H1 (cell line): Measurements from ENCODE around the gene ZKSCAN1. TPM values are rescaled to one million over a fixed set of nuclear protein-coding genes. Genes with fewer than 3 reads are reported as not detected.
A peak's percentile ranks its signal among the peaks of the same experiment; 100 is the strongest.

Source experiments
- CTCF ChIA-PET: fragments of 300-600 bp; sonication (Branson Sonifier 250); formaldehyde crosslinking; loops from one replicate; lab custom pipeline; 2021; ENCODE audit not compliant: partially characterized antibody; lab: Charles Lee
- POLR2A ChIA-PET: fragments of 300-600 bp; sonication (Branson Sonifier 250); formaldehyde crosslinking; loops from one replicate; lab custom pipeline; 2021; ENCODE audit warnings: inconsistent platforms; ENCODE audit not compliant: partially characterized antibody; lab: Charles Lee
- DNase-seq, 2 experiments: peaks; one replicate each; pipeline versions ENCODE4 v3.0.0 to v3.0.0-alpha.2; 2010 to 2022; ENCODE audit warnings: low spot score in 2 of 2, low read depth in 1 of 2, mixed read lengths in 1 of 2
- FAIRE-seq: peaks from 2 replicates; lab custom pipeline; 2011; peaks lifted over from hg19 to GRCh38; lab: Jason Lieb, UNC
- H2AFZ ChIP-seq: 2 replicates; pipeline ENCODE4 v1.8.1; 2012; ENCODE audit warnings: low read length, inconsistent platforms
- H2AK5ac ChIP-seq: 2 replicates; pipeline ENCODE4 v1.6.1; 2013; ENCODE audit warnings: low read depth, low read length
- H2BK120ac ChIP-seq: replicated peaks from 2 replicates; pipeline ENCODE3; 2013; ENCODE audit warnings: low read depth, low read length, inconsistent platforms
- H2BK12ac ChIP-seq: 2 replicates; pipeline ENCODE4 v1.6.1; 2013; ENCODE audit warnings: low read depth, low read length
- H2BK15ac ChIP-seq: 2 replicates; pipeline ENCODE4 v1.6.1; 2013; ENCODE audit warnings: low read length
- H2BK20ac ChIP-seq: 2 replicates; pipeline ENCODE4 v1.6.1; 2013; ENCODE audit warnings: low read length
- H2BK5ac ChIP-seq: 2 replicates; pipeline ENCODE4 v1.6.1; 2013; ENCODE audit warnings: low read depth, low read length
- H3K14ac ChIP-seq: 2 replicates; pipeline ENCODE4 v1.6.1; 2013; ENCODE audit warnings: inconsistent platforms; ENCODE audit not compliant: insufficient read length
- H3K18ac ChIP-seq: 2 replicates; pipeline ENCODE4 v1.6.1; 2013; ENCODE audit warnings: low read length; ENCODE audit errors: extremely low read depth
- H3K23ac ChIP-seq: 2 replicates; pipeline ENCODE4 v1.6.1; 2013; ENCODE audit warnings: inconsistent platforms; ENCODE audit not compliant: insufficient read length
- H3K23me2 ChIP-seq: 2 replicates; pipeline ENCODE4 v1.6.1; 2013; ENCODE audit warnings: low read depth, low read length
- H3K27ac ChIP-seq: 2 replicates; pipeline ENCODE4 v1.6.1; 2011; ENCODE audit warnings: low read depth, low read length, inconsistent platforms
- H3K27me3 ChIP-seq, 4 experiments: replicated peaks in 1 of 4; 1 replicate in 1 of 4; 2 replicates in 3 of 4; pipeline versions ENCODE4 v1.6.1 to v1.8.1; 2011 to 2013; ENCODE audit warnings: low read length in 3 of 4, mild to moderate bottlenecking in 3 of 4, inconsistent platforms in 2 of 4, mixed read lengths in 2 of 4, moderate library complexity in 1 of 4; ENCODE audit not compliant: control insufficient read depth in 3 of 4, insufficient read depth in 3 of 4; ENCODE audit errors: extremely low read depth in 1 of 4
- H3K36me3 ChIP-seq, 4 experiments: 2 replicates each; pipeline versions ENCODE4 v1.6.1 to v1.8.1; 2011 to 2013; ENCODE audit warnings: mild to moderate bottlenecking in 4 of 4, low read length in 3 of 4, moderate library complexity in 2 of 4, control low read depth in 1 of 4, inconsistent platforms in 1 of 4; ENCODE audit not compliant: insufficient read depth in 4 of 4, control insufficient read depth in 2 of 4
- H3K4ac ChIP-seq: replicated peaks from 2 replicates; pipeline ENCODE3; 2013; ENCODE audit warnings: low read length, low read depth, mixed read lengths, inconsistent platforms; ENCODE audit not compliant: insufficient read length
- H3K4me1 ChIP-seq, 4 experiments: replicated peaks in 1 of 4; 1 replicate in 1 of 4; 2 replicates in 3 of 4; pipeline versions ENCODE4 v1.6.1 to v1.8.1; 2011 to 2013; ENCODE audit warnings: low read length in 3 of 4, inconsistent platforms in 2 of 4, mixed read lengths in 1 of 4; ENCODE audit not compliant: insufficient read depth in 4 of 4, control insufficient read depth in 3 of 4
- H3K4me2 ChIP-seq, 2 experiments: 2 replicates each; pipeline versions ENCODE4 v1.6.1 to v1.8.1; 2011 to 2013; ENCODE audit warnings: low read depth in 2 of 2, low read length in 2 of 2, control low read depth in 1 of 2, inconsistent platforms in 1 of 2, mild to moderate bottlenecking in 1 of 2; ENCODE audit not compliant: insufficient read depth in 1 of 2
- H3K4me3 ChIP-seq, 4 experiments: fragments of 200-600, 300-600 bp in 1 of 4; sonication (generic), shearing (Covaris generic), sonication (Bioruptor Twin) in 1 of 4; 2 replicates each; pipeline versions ENCODE4 v1.5.1 to v1.8.1; 2011 to 2016; ENCODE audit warnings: low read length in 4 of 4, low read depth in 3 of 4, control low read depth in 2 of 4, inconsistent platforms in 2 of 4, mild to moderate bottlenecking in 2 of 4, mixed read lengths in 1 of 4, moderate library complexity in 1 of 4; ENCODE audit not compliant: insufficient read depth in 2 of 4; ENCODE audit errors: extremely low read depth in 1 of 4
- H3K56ac ChIP-seq: replicated peaks from 2 replicates; pipeline ENCODE3; 2013; ENCODE audit warnings: low read depth, mild to moderate bottlenecking, mixed read lengths, low read length, inconsistent platforms; ENCODE audit not compliant: insufficient read length
- H3K79me1 ChIP-seq: 2 replicates; pipeline ENCODE4 v1.6.1; 2013; ENCODE audit warnings: low read depth, low read length, control low read depth
- H3K79me2 ChIP-seq, 2 experiments: 2 replicates each; pipeline versions ENCODE4 v1.6.1 to v1.8.1; 2012 to 2013; ENCODE audit warnings: low read length in 2 of 2, mild to moderate bottlenecking in 2 of 2, inconsistent platforms in 1 of 2; ENCODE audit not compliant: insufficient read depth in 2 of 2, control insufficient read depth in 1 of 2
- H3K9ac ChIP-seq, 4 experiments: replicated peaks in 1 of 4; 1 replicate in 1 of 4; 2 replicates in 3 of 4; pipeline versions ENCODE4 v1.6.1 to v1.8.1; 2011 to 2013; ENCODE audit warnings: low read depth in 3 of 4, low read length in 3 of 4, control low read depth in 2 of 4, mild to moderate bottlenecking in 2 of 4, moderate library complexity in 2 of 4, inconsistent platforms in 1 of 4; ENCODE audit errors: extremely low read depth in 1 of 4
- H3K9me3 ChIP-seq, 2 experiments: 2 replicates each; pipeline versions ENCODE4 v1.6.1 to v1.8.1; 2012 to 2013; ENCODE audit warnings: mild to moderate bottlenecking in 2 of 2, moderate library complexity in 2 of 2, control low read depth in 1 of 2, inconsistent platforms in 1 of 2, low read depth in 1 of 2, low read length in 1 of 2, mixed read lengths in 1 of 2; ENCODE audit not compliant: insufficient read depth in 2 of 2
- H4K20me1 ChIP-seq, 2 experiments: replicated peaks in 1 of 2; 2 replicates each; pipeline versions ENCODE3 to v1.8.1; 2011 to 2013; ENCODE audit warnings: inconsistent platforms in 2 of 2, low read length in 2 of 2, mild to moderate bottlenecking in 1 of 2; ENCODE audit not compliant: insufficient read depth in 2 of 2, control insufficient read depth in 1 of 2
- H4K5ac ChIP-seq: 2 replicates; pipeline ENCODE4 v1.6.1; 2013; ENCODE audit warnings: low read length, low read depth, mixed read lengths, inconsistent platforms; ENCODE audit not compliant: insufficient read length
- H4K8ac ChIP-seq: 2 replicates; pipeline ENCODE4 v1.8.0; 2013; ENCODE audit warnings: mild to moderate bottlenecking, moderate library complexity, low read length, inconsistent platforms; ENCODE audit not compliant: insufficient read depth; ENCODE audit errors: extremely low read depth
- H4K91ac ChIP-seq: replicated peaks from 2 replicates; pipeline ENCODE3; 2013; ENCODE audit warnings: low read length, mixed read lengths, inconsistent platforms; ENCODE audit not compliant: insufficient read length
- KDM1A ChIP-seq: fragments of 200-600, 300-600 bp; sonication (generic); IDR thresholded peaks from 2 replicates; pipeline ENCODE4 v1.7.1; 2016; ENCODE audit warnings: mild to moderate bottlenecking, low read length, borderline replicate concordance
- PHF8 ChIP-seq: fragments of 200-600 bp; sonication (generic); conservative IDR thresholded peaks from 2 replicates; pipeline ENCODE4 v1.7.1; 2012; ENCODE audit warnings: low read depth, mild to moderate bottlenecking, inconsistent platforms, low read length, moderate library complexity
- POLR2A ChIP-seq, 2 experiments: IDR thresholded peaks; 1 replicate in 1 of 2; 2 replicates in 1 of 2; pipeline ENCODE4 v1.6.1; 2011; ENCODE audit warnings: low read depth in 2 of 2, low read length in 2 of 2, mild to moderate bottlenecking in 2 of 2; ENCODE audit errors: control extremely low read depth in 1 of 2
- POLR2AphosphoS5 ChIP-seq: IDR thresholded peaks from 2 replicates; pipeline ENCODE4 v1.6.1; 2011; ENCODE audit warnings: low read depth, low read length
- RAD21 ChIP-seq, 2 experiments: IDR thresholded peaks in 1 of 2; conservative IDR thresholded peaks in 1 of 2; 2 replicates each; pipeline ENCODE4 v1.6.1; 2011; ENCODE audit warnings: low read depth in 2 of 2, low read length in 2 of 2, improper control_type of control experiment in 1 of 2, inconsistent platforms in 1 of 2, mild to moderate bottlenecking in 1 of 2, moderate library complexity in 1 of 2
- WGBS, 2 experiments: shearing (Covaris generic) in 1 of 2; methylation state at CpG; one replicate each; pipeline versions ENCODE4 v1.1.6 to v1.1.7; 2013 to 2015; ENCODE audit warnings: low lambda C conversion rate in 2 of 2, mixed read lengths in 2 of 2, inconsistent platforms in 1 of 2, low coverage in 1 of 2, missing lambda C conversion rate in 1 of 2; ENCODE audit not compliant: insufficient replicate concordance in 2 of 2, insufficient coverage in 1 of 2, insufficient read length in 1 of 2; ENCODE audit errors: extremely low coverage in 1 of 2, missing lambda C conversion rate in 1 of 2; 5-methylcytosine and 5-hydroxymethylcytosine counted together
- polyA plus RNA-seq, 7 experiments: library from polyadenylated mRNA; depleted of rRNA in 3 of 7; stranded (reverse) in 5 of 7; unstranded in 2 of 7; fragments of >200 nt in 5 of 7; fragments of 200-250 nt in 2 of 7; gene quantifications; 1 replicate in 5 of 7; 2 replicates in 1 of 7; 4 replicates in 1 of 7; pipeline versions ENCODE4 v1.2.1 to v1.2.3, GENCODE V29; 2011 to 2013; ENCODE audit warnings: missing spikeins in 2 of 7, mixed read lengths in 2 of 7
- total RNA-seq: library from RNA; stranded (reverse); fragmentation: NEBNext Ultra II Directional; extraction: Animal tissue kit (Norgen Biotek cat#: 25700); gene quantifications from 2 replicates; pipeline ENCODE4 v1.2.1, GENCODE V29; 2021
- TF ChIP-seq, protein P1 (sequence below), 3 experiments: IDR thresholded peaks; 1 replicate in 2 of 3; 2 replicates in 1 of 3; pipeline versions ENCODE4 v1.5.1 to v1.6.1; 2011; ENCODE audit warnings: low read length in 3 of 3, mild to moderate bottlenecking in 3 of 3, inconsistent platforms in 2 of 3, low read depth in 1 of 3, moderate library complexity in 1 of 3; ENCODE audit not compliant: insufficient read depth in 1 of 3; ENCODE audit errors: control extremely low read depth in 1 of 3

Gene ZKSCAN1
- total and polyA plus RNA-seq, 2 of the 8 experiments (the other 6 are each of a cell fraction or from before 2014, with no cell fraction given), result 8.2 to 40.6 TPM

DNA sequence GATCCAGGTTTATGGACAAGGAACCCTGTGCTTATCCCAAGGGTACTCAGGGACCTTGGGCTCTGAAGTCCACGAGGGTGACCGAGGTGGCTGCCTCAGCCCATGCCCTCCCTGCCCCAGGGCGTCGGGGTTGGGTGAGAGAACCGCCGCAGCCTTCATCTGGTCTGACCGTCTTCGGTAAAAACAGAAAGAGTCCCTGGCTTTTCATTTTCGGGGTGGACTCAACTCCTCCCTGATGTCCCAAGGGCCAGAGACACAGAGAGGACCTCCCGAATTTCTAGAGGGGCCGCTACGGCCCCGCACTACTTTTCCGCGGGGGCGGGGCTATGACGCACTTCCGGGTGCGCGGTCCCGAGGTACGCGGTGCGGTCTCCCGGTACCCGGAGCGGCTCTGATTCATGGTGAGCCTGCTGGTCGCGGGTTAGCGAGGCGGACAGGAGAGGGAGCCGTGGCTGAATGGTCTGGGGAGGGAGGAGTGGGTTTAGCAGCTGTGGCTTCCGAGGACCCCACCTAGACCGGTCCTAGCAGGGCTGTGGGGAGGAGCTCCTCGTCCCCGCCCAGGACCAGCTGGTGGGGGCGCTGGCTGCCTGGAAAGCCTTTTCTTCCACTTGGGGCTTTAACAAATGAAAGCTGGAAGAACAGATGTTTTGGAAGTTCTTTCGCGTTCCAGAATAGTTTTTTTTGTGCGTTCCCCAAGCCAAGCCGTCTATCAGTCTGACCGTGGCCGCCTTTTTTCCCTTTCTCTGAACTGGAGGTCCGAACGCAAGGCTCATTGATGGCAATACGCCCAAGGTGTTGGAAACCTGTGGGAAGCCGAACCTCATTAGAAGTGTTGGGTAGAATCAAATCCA is 34.3 kb downstream of the ZKSCAN1 start, which contains the start of gene ZSCAN21:
TSS of gene ZSCAN21 (plus strand) at position 334 of the 851 bp plus-strand sequence. CDS start 7,233 bp downstream, outside the sequence.
- CTCF ChIA-PET, result interaction anchor here (0.6 to 1.4 kb wide), 7 partner anchors 34 to 1288 kb away, joined by 3 to 4 read pairs (median 3); partner anchors contain the start of genes GJC3 and ZKSCAN1
- H4K20me1 ChIP-seq, result peaks cover 0 to 2% of the 10 kb centered on the region in 2 experiments
- peak within 1 kb of the TSS; percentile 15; the same call in 1 of the 2 replicates for H2BK20ac ChIP-seq
- no peak within 1 kb of the TSS for H4K91ac ChIP-seq
- H3K27ac ChIP-seq, result peak within 1 kb of the TSS; percentile 86
- FAIRE-seq (no peak), DNase-seq (peak; percentile 34 to 95)
- H3K9me3 ChIP-seq, result no peaks in the 10 kb centered on the region
- peak within 1 kb of the TSS; percentile 97; the same call in 1 of the 2 replicates for H4K8ac ChIP-seq
- H4K5ac ChIP-seq, result peak within 1 kb of the TSS; percentile 84
- H2BK15ac ChIP-seq, result no peak within 1 kb of the TSS; the same call in 1 of the 2 replicates
- H3K56ac ChIP-seq, result peak within 1 kb of the TSS; percentile 47
- H3K23me2 ChIP-seq, result peaks cover 6% of the 10 kb centered on the region; the same call in 1 of the 2 replicates
- peaks cover 0 to 36% of the 10 kb centered on the region in 2 experiments; a peak in 3 of 4 replicates for H3K79me2 ChIP-seq
- H3K4ac ChIP-seq, result no peak within 1 kb of the TSS
- no peak within 1 kb of the TSS for H3K23ac ChIP-seq
- peaks cover 0 to 3% (median 0%) of the 10 kb centered on the region in 4 experiments; a peak in 3 of 7 replicates for H3K4me1 ChIP-seq
- no peak within 1 kb of the TSS for H3K14ac ChIP-seq
- peak within 1 kb of the TSS; percentile 78 for H2BK5ac ChIP-seq
- 7% methylated on average over 45 of the region's 47 CpGs; no CpG with 5 or more reads in 1 of the 2 experiments for WGBS, 2 experiments
- POLR2A ChIA-PET, result interaction anchor here (0.8 to 18.6 kb wide), 18 partner anchors 9 to 52 kb away, joined by 3 to 294 read pairs (median 3); partner anchors contain the start of genes COPS6, ZKSCAN1 and ZNF3
- peak within 1 kb of the TSS; percentile 75; the same call in 1 of the 2 replicates for H2AFZ ChIP-seq
- peaks cover 7% of the 10 kb centered on the region; the same call in 1 of the 2 replicates for H3K79me1 ChIP-seq
- H3K4me2 ChIP-seq, result peak within 1 kb of the TSS; percentile 68 to 76
- H3K9ac ChIP-seq, result peak within 1 kb of the TSS; percentile 71 to 91 (median 84)
- H2AK5ac ChIP-seq, result no peak within 1 kb of the TSS
- H3K27me3 ChIP-seq, result peaks cover 0 to 1% (median 0%) of the 10 kb centered on the region in 4 experiments; a peak in 1 of 7 replicates
- peak within 1 kb of the TSS; percentile 79 to 98 (median 86) for H3K4me3 ChIP-seq
- peaks cover 0 to 8% (median 0%) of the 10 kb centered on the region in 4 experiments; a peak in 4 of 8 replicates for H3K36me3 ChIP-seq
- peak within 1 kb of the TSS; percentile 87 for H3K18ac ChIP-seq
- peak within 1 kb of the TSS; percentile 39; the same call in 1 of the 2 replicates for H2BK12ac ChIP-seq
- peak within 1 kb of the TSS; percentile 19 for H2BK120ac ChIP-seq
- TF ChIP-seq KDM1A, result no peak
- peak; percentile 84 to 94 for TF ChIP-seq POLR2A (IDR thresholded peaks at IDR 0.05; ENCODE audit: control extremely low read depth in 1 of 2, low read depth in 2 of 2, low read length in 2 of 2)
- TF ChIP-seq RAD21 (IDR thresholded peaks at IDR 0.05 in 1 of 2, conservative IDR thresholded peaks at IDR 0.05 in 1 of 2; ENCODE audit: low read depth in 2 of 2, low read length in 2 of 2), result no peak
- TF ChIP-seq PHF8, result peak; percentile 96
- TF ChIP-seq, protein P1, sequence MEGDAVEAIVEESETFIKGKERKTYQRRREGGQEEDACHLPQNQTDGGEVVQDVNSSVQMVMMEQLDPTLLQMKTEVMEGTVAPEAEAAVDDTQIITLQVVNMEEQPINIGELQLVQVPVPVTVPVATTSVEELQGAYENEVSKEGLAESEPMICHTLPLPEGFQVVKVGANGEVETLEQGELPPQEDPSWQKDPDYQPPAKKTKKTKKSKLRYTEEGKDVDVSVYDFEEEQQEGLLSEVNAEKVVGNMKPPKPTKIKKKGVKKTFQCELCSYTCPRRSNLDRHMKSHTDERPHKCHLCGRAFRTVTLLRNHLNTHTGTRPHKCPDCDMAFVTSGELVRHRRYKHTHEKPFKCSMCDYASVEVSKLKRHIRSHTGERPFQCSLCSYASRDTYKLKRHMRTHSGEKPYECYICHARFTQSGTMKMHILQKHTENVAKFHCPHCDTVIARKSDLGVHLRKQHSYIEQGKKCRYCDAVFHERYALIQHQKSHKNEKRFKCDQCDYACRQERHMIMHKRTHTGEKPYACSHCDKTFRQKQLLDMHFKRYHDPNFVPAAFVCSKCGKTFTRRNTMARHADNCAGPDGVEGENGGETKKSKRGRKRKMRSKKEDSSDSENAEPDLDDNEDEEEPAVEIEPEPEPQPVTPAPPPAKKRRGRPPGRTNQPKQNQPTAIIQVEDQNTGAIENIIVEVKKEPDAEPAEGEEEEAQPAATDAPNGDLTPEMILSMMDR (IDR thresholded peaks at IDR 0.05; ENCODE audit: control extremely low read depth in 1 of 3, insufficient read depth in 1 of 3, low read depth in 1 of 3, low read length in 3 of 3), result peak in 1 of 3 experiments; percentile 7; a peak in 1 of 4 replicates
- TF ChIP-seq POLR2AphosphoS5, result peak; percentile 94
